HepG2 (cell line): ENCODE results near the gene ATP5MG. TPM values are rescaled to one million over a fixed set of nuclear protein-coding genes. Genes with fewer than 3 reads are reported as not detected.
"Not testable (repeated sequence)": the region's sequence is repeated elsewhere in the genome, so short reads cannot be mapped to it uniquely, and the experiment has no call there.

Experiments
- ATAC-seq: fragments of 200-7000 bp; cut with Tn5 transposase; 3 replicates; pipeline ENCODE4 v1.9.1; 2020; ENCODE audit warnings: mild to moderate bottlenecking, moderate library complexity
- BruUV-seq: library from RNA; stranded (reverse); fragments of 400-500 nt; replicated peaks from 2 replicates; lab custom pipeline; 2021; lab: Mats Ljungman, UMichigan
- CTCF ChIA-PET: fragments of 300-600 bp; formaldehyde crosslinking; extraction: SDS; loops from one replicate; lab custom pipeline; 2021; ENCODE audit warnings: low total read pairs, inconsistent platforms, low intra/inter-chr PET ratio; lab: Yijun Ruan, JAX
- POLR2A ChIA-PET: fragments of 350-600 bp; sonication (Branson Sonifier 250); formaldehyde crosslinking; loops from one replicate; lab custom pipeline; 2020; ENCODE audit warnings: antibody characterized with exemption, inconsistent platforms; lab: Yijun Ruan, JAX
- DNase-seq: peaks from one replicate; pipeline ENCODE4 v3.0.0-alpha.2; 2015; ENCODE audit warnings: low spot score
- FAIRE-seq: peaks from 3 replicates; lab custom pipeline; 2011; peaks lifted over from hg19 to GRCh38; lab: Jason Lieb, UNC
- H2AFZ ChIP-seq: one replicate; pipeline ENCODE4 v1.6.1; 2011; ENCODE audit warnings: low read length, inconsistent platforms
- H3K27ac ChIP-seq: fragments of 300-600 bp; 3 replicates; pipeline ENCODE4 v1.8.0; 2011; ENCODE audit warnings: mixed run types, mild to moderate bottlenecking, mixed read lengths, low read length, inconsistent platforms; ENCODE audit not compliant: insufficient read depth; ENCODE audit errors: extremely low read length
- H3K27me3 ChIP-seq, 2 experiments: fragments of 200-600 bp in 1 of 2; 2 replicates in 1 of 2; 3 replicates in 1 of 2; pipeline versions ENCODE4 v1.6.0 to v1.8.0; 2011; ENCODE audit warnings: low read length in 2 of 2, mild to moderate bottlenecking in 2 of 2, moderate library complexity in 2 of 2, inconsistent platforms in 1 of 2; ENCODE audit not compliant: insufficient read depth in 2 of 2, control insufficient read depth in 1 of 2
- H3K36me3 ChIP-seq, 2 experiments: fragments of 200-600 bp in 1 of 2; replicated peaks in 1 of 2; 2 replicates in 1 of 2; 3 replicates in 1 of 2; pipeline versions ENCODE4 v1.5.1 to v1.8.0; 2011; ENCODE audit warnings: low read length in 2 of 2, inconsistent platforms in 1 of 2; ENCODE audit not compliant: insufficient read depth in 2 of 2, control insufficient read depth in 1 of 2
- H3K4me1 ChIP-seq: 2 replicates; pipeline ENCODE4 v1.5.1; 2012; ENCODE audit warnings: low read length, inconsistent platforms; ENCODE audit not compliant: insufficient read depth
- H3K4me2 ChIP-seq: 2 replicates; pipeline ENCODE4 v1.6.0; 2011; ENCODE audit warnings: low read depth, low read length, inconsistent platforms
- H3K4me3 ChIP-seq, 3 experiments: fragments of 200-600 bp in 1 of 3; sonication (generic), shearing (Covaris generic) in 1 of 3; replicated peaks in 1 of 3; 2 replicates each; pipeline ENCODE4 v1.5.1; 2011 to 2016; ENCODE audit warnings: low read length in 3 of 3, inconsistent platforms in 2 of 3, low read depth in 2 of 3, mild to moderate bottlenecking in 2 of 3, control low read depth in 1 of 3, mixed read lengths in 1 of 3; ENCODE audit not compliant: insufficient read depth in 1 of 3
- H3K79me2 ChIP-seq: one replicate; pipeline ENCODE4 v1.6.1; 2011; ENCODE audit warnings: low read length, inconsistent platforms; ENCODE audit not compliant: insufficient read depth
- H3K9ac ChIP-seq: 2 replicates; pipeline ENCODE4 v1.6.0; 2011; ENCODE audit warnings: mild to moderate bottlenecking, low read depth, low read length, inconsistent platforms; ENCODE audit not compliant: insufficient read depth
- H3K9me3 ChIP-seq: 2 replicates; pipeline ENCODE4 v1.5.1; 2012; ENCODE audit warnings: mild to moderate bottlenecking, low read length
- H4K20me1 ChIP-seq: 2 replicates; pipeline ENCODE4 v1.6.0; 2011; ENCODE audit warnings: inconsistent platforms, mild to moderate bottlenecking, low read length, moderate library complexity; ENCODE audit not compliant: insufficient read depth
- CCAR2 ChIP-seq: fragments of 200-400 bp; formaldehyde crosslinking; optimal IDR thresholded peaks from 2 replicates; pipeline ENCODE3; 2018; ENCODE audit warnings: low read depth, mild to moderate bottlenecking, low read length, moderate library complexity
- YEATS2 ChIP-seq: sonication (generic); formaldehyde crosslinking; IDR thresholded peaks from 2 replicates; pipeline ENCODE4 v1.4.0; 2020; ENCODE audit warnings: missing genetic modification reagents, borderline replicate concordance
- ZBTB3 ChIP-seq: sonication (generic); formaldehyde crosslinking; IDR thresholded peaks from 2 replicates; pipeline ENCODE4 v1.4.0; 2020; ENCODE audit warnings: low read depth, mild to moderate bottlenecking, moderate library complexity, missing genetic modification reagents, borderline replicate concordance
- ZFAT ChIP-seq: sonication (generic); formaldehyde crosslinking; conservative IDR thresholded peaks from 2 replicates; pipeline ENCODE4 v1.8.1; 2023; ENCODE audit warnings: missing genetic modification reagents, inconsistent platforms
- ZNF367 ChIP-seq: sonication (generic); formaldehyde crosslinking; IDR thresholded peaks from 2 replicates; pipeline ENCODE4 v1.4.0; 2020; ENCODE audit warnings: missing genetic modification reagents, borderline replicate concordance
- ZNF501 ChIP-seq: sonication (generic); formaldehyde crosslinking; IDR thresholded peaks from 2 replicates; pipeline ENCODE4 v1.5.1; 2020; ENCODE audit warnings: mild to moderate bottlenecking, moderate library complexity, missing genetic modification reagents
- ZNF770 ChIP-seq: sonication (generic); formaldehyde crosslinking; IDR thresholded peaks from 2 replicates; pipeline ENCODE4 v1.5.0; 2020; ENCODE audit warnings: mild to moderate bottlenecking, missing genetic modification reagents
- ZNF777 ChIP-seq: sonication (generic); formaldehyde crosslinking; IDR thresholded peaks from 2 replicates; pipeline ENCODE4 v1.4.0; 2020; ENCODE audit warnings: missing genetic modification reagents
- ZNF850 ChIP-seq: sonication (generic); formaldehyde crosslinking; conservative IDR thresholded peaks from 2 replicates; pipeline ENCODE4 v1.9.0; 2021; ENCODE audit warnings: mild to moderate bottlenecking, missing genetic modification reagents
- WGBS: methylation state at CpG from one replicate; pipeline ENCODE4 v1.1.6; 2017; ENCODE audit warnings: low lambda C conversion rate; 5-methylcytosine and 5-hydroxymethylcytosine counted together
- in situ Hi-C: cut with HindIII; loops from 2 replicates; pipeline ENCODE4 v1.10.0; 2017; ENCODE audit warnings: low pct_unique_long_range_greater_than_20kb; ENCODE audit not compliant: extremely low pct_ligation_motif_present
- intact Hi-C: fragments of 100-400 bp; cut with micrococcal nuclease; formaldehyde crosslinking; loops from one replicate; pipeline ENCODE4 v1.10.0; 2022; ENCODE audit not compliant: unreplicated experiment
- polyA plus RNA-seq, 8 experiments: library from polyadenylated mRNA; depleted of rRNA in 3 of 8; stranded (reverse) in 7 of 8; unstranded in 1 of 8; fragments of >200 nt; fragmentation: Illumina TruSeq in 4 of 8; extraction: Trizol in 4 of 8; gene quantifications; 2 replicates each; pipeline versions ENCODE4 v1.2.1 to v1.2.3, GENCODE V29; 2011 to 2016; ENCODE audit warnings: low read depth in 4 of 8, missing spikeins in 1 of 8, mixed read lengths in 1 of 8; ENCODE audit not compliant: insufficient read depth in 1 of 8
- total RNA-seq, 5 experiments: library from RNA; depleted of rRNA; stranded (reverse); fragments of >200 nt; fragmentation: Illumina TruSeq; extraction: Trizol; gene quantifications; 2 replicates each; pipeline ENCODE4 v1.2.3, GENCODE V29; 2016; ENCODE audit warnings: low read depth in 1 of 5
- TF ChIP-seq, protein P1 (sequence below): sonication (generic); formaldehyde crosslinking; IDR thresholded peaks from 2 replicates; pipeline ENCODE4 v1.4.0; 2020; ENCODE audit warnings: missing genetic modification reagents
- TF ChIP-seq, protein P2 (sequence below): sonication (generic); formaldehyde crosslinking; conservative IDR thresholded peaks from 2 replicates; pipeline ENCODE4 v1.8.0; 2022; ENCODE audit warnings: missing genetic modification reagents
- TF ChIP-seq, protein P3 (sequence below): sonication (generic); formaldehyde crosslinking; IDR thresholded peaks from 2 replicates; pipeline ENCODE4 v1.8.1; 2023; ENCODE audit warnings: mild to moderate bottlenecking, missing genetic modification reagents, borderline replicate concordance

The ATP5MG gene
- total and polyA plus RNA-seq, 2 of the 13 experiments (the other 11 are each of a cell fraction or from before 2014, with no cell fraction given), result 260 to 320 TPM

GRCh38 chr11:118402594-118402993 is 1.2 kb downstream of the ATP5MG start:
- BruUV-seq, H3K27me3 ChIP-seq, ATAC-seq, FAIRE-seq, CTCF ChIA-PET, DNase-seq, intact Hi-C loops, H3K9me3 ChIP-seq, in situ Hi-C loops, H2AFZ ChIP-seq: not testable (repeated sequence)
- Histone ChIP-seq H3K79me2 (peaks cover 49% of the 10 kb centered on the region), H4K20me1 (peaks cover 16% of the 10 kb centered on the region), H3K36me3 (peaks cover 3 to 29% of the 10 kb centered on the region in 2 experiments; a peak in 3 of 5 replicates), H3K9ac (peak overlapping the region; percentile 91), H3K4me3 (peak overlapping the region; percentile 91 to 97 (median 95)), H3K27ac (peak overlapping the region; percentile 90), H3K4me1 (peaks cover 40% of the 10 kb centered on the region), H3K4me2 (peak overlapping the region; percentile 85)
- WGBS, result 47% methylated on average over 5 of the region's 7 CpGs
- POLR2A ChIA-PET, result interaction anchor here (0.7 to 1.9 kb wide), 7 partner anchors 8 to 218 kb away, joined by 3 to 20 read pairs (median 4); partner anchors contain the start of gene KMT2A
- TF ChIP-seq ZNF770, result peak; percentile 93

- no peak for ATAC-seq
- CTCF ChIA-PET, result no interaction called here
- Histone ChIP-seq H3K9ac (no peak overlapping the region), H3K79me2 (peaks cover 46% of the 10 kb centered on the region), H3K27ac (no peak overlapping the region), H3K4me2 (no peak overlapping the region), H3K4me1 (peaks cover 34% of the 10 kb centered on the region), H3K4me3 (no peak overlapping the region), H3K27me3 (no peaks in the 10 kb centered on the region; a peak in 1 of 5 replicates), H3K9me3 (no peaks in the 10 kb centered on the region), H2AFZ (no peak overlapping the region), H4K20me1 (peaks cover 16% of the 10 kb centered on the region), H3K36me3 (peaks cover 6 to 47% of the 10 kb centered on the region in 2 experiments)
- in situ Hi-C loops (no loop called here), intact Hi-C loops (no loop called here)
- DNase-seq, result no peak
- TF ChIP-seq CCAR2 (no peak), ZFAT (CRISPR knock-in tag) (no peak), ZNF850 (CRISPR knock-in tag) (no peak), ZBTB3 (no peak), YEATS2 (CRISPR knock-in tag) (no peak), ZNF777 (CRISPR knock-in tag) (no peak), ZNF367 (no peak), ZNF501 (CRISPR knock-in tag) (no peak)
- TF ChIP-seq, protein P1, sequence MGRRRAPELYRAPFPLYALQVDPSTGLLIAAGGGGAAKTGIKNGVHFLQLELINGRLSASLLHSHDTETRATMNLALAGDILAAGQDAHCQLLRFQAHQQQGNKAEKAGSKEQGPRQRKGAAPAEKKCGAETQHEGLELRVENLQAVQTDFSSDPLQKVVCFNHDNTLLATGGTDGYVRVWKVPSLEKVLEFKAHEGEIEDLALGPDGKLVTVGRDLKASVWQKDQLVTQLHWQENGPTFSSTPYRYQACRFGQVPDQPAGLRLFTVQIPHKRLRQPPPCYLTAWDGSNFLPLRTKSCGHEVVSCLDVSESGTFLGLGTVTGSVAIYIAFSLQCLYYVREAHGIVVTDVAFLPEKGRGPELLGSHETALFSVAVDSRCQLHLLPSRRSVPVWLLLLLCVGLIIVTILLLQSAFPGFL (CRISPR knock-in tag), result no peak
- TF ChIP-seq, protein P2, sequence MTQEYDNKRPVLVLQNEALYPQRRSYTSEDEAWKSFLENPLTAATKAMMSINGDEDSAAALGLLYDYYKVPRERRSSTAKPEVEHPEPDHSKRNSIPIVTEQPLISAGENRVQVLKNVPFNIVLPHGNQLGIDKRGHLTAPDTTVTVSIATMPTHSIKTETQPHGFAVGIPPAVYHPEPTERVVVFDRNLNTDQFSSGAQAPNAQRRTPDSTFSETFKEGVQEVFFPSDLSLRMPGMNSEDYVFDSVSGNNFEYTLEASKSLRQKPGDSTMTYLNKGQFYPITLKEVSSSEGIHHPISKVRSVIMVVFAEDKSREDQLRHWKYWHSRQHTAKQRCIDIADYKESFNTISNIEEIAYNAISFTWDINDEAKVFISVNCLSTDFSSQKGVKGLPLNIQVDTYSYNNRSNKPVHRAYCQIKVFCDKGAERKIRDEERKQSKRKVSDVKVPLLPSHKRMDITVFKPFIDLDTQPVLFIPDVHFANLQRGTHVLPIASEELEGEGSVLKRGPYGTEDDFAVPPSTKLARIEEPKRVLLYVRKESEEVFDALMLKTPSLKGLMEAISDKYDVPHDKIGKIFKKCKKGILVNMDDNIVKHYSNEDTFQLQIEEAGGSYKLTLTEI, result no peak
- TF ChIP-seq, protein P3, sequence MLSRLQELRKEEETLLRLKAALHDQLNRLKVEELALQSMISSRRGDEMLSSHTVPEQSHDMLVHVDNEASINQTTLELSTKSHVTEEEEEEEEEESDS (CRISPR knock-in tag), result no peak
- no TSS peak for BruUV-seq
- WGBS, result 97% methylated on average over 7 of the region's 7 CpGs
- FAIRE-seq, result no peak
- POLR2A ChIA-PET, result no interaction called here
Measured at GRCh38 chr11:118406599-118407166, 5.3 kb downstream of the ATP5MG start.
